ENCODE data around the gene FCSK.
"Not testable (repeated sequence)": the region's sequence is repeated elsewhere in the genome, so short reads cannot be mapped to it uniquely, and the experiment has no call there.

Gene FCSK

DNA sequence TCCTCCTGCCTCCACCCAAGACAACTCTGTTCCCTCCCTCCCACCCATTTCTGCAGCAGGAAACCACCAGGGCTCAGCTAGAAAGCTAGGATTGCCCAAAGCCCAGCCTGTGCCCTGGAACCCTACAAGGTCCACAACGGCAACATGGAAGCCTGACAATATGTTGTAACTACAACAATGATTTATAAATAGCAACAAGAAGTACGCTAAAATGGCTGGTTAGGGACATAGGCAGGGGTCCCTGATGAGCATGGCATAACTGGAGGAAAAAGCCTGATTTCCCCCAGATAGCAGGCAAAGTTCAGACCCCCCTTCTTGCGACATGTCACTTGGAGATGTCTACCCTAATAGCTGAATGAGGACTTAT lies 22.1 kb upstream of the FCSK start:
- no peak for DNase-seq

DNA sequence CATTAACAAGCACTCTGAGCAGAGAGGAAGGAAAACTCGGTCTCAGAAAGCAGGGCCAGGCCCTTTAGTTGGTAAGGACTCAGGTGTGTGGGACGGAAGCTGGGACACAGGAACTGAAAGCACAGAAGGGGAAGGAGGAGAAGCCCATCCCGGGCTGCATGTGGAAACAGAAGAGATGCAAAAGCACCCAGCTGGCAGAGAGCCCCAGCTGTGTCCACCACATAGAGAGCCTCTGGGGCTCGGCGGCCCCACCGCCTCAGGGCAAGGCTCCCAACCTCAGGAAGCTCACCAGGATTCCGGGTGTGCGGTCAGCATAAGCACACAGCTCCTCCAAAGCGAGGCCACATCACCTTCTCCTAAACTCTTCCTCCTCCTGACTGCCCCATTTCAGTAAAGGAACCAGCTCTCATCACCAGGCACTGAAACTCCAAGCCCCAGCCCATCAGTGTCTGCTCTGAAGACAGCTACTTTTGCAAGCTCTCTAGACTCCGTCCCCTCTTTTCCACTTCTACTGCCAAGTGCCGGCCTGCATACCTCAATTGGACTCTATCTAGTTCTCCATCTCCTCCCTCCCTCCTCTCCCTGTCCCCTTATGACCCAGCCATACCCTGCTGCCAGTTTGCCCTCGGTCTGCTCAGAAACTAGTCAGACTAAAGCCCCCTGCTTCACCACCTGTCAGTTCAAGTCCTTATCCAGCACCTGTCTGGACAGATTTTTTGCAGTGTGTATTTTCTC lies 21.5 kb upstream of the FCSK start:
- no peak for DNase-seq

DNA sequence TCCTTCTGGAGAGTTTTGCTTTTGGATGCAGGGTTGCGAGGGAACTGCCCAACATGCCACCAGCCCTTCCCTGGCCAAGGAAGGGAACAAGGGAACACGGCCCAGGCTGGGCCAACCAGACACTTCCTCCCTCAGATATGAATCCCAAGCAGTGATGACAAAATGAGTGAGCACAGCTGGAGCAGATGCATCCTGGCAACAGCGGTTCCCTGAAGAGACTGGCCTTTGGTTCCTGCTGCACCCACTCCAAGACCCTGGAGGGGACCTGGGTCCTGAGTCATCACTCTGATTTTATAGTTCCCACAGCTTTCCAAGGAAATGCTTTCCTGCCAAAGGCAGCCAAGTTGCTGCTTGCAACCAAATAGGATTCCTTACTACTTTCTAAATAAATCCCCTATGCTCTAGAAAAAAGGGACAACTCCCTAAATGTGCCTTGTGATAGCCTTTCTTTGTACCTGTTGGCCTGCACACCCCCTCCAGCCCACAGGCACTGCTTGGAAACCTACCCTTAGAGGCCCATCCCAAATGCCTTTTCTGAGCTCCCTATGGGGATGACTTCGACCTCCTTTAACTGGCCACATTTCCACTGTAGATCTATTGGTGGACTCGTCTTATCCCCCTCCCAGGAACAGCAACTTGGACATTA lies 20.8 kb upstream of the FCSK start:
- DNase-seq, result no peak

DNA sequence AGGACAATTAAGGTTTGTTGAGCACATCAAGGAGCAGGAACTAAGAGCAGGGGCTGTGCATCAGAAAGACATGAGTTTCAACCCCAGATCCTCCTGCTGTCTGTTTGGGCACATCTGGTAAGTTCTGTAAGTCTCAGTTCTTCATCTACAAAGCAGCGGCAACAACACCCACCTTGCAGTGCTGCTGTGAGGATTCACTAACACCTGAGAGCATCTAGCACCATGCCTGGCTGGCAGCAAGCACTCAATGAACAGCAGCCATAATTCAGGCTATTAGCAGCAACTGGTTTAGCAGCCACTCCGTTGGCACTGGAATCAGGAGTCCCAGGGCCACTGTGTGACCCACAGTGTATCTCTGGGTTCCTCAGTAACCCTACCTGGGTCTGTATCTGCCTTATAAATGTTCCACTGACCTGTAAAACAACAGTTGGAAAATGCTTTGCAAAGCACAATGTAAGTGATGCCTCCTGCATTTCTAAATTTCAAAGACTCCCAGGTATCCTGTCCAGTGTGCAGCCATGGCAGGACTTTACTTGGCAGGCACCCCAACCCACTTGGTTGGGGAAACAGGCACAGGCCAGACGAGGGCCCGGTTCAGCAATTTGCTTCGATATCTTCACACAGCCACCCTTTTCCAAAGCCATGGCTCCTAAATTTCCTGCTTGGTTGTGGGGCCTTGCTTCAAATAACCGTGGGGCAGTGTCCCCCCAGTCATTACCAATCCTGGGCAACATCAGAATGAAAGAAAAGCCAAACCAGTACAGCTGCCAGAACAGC lies 19.7 kb upstream of the FCSK start:
- DNase-seq, result no peak

DNA sequence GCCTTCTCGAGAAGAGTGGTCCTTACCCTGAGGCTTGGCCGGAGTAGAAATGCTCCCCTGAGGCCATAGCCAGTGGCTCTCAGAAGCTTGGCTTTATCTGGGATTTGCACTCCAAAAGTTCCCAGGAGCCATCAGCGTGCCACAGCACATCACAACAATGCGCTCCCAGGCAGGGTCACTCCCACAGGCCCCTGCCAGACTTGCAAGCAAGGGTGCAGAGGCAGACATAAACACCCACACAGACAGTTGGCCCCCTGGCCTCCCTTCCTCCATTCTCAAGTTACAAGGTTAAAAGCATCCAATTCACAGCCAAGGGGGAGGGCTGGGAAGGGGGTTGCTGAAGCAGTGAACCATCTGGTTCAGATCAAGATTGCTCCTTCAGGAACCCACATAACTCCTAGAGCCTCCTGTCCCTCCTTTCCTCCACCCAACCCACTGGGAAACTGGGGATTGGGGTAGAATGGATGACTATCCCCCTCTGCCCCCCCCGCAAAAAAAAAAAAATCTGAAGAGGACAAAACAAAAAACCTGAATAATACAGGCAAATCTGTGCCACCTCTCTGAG lies 17.3 kb upstream of the FCSK start:
- DNase-seq, result no peak

DNA sequence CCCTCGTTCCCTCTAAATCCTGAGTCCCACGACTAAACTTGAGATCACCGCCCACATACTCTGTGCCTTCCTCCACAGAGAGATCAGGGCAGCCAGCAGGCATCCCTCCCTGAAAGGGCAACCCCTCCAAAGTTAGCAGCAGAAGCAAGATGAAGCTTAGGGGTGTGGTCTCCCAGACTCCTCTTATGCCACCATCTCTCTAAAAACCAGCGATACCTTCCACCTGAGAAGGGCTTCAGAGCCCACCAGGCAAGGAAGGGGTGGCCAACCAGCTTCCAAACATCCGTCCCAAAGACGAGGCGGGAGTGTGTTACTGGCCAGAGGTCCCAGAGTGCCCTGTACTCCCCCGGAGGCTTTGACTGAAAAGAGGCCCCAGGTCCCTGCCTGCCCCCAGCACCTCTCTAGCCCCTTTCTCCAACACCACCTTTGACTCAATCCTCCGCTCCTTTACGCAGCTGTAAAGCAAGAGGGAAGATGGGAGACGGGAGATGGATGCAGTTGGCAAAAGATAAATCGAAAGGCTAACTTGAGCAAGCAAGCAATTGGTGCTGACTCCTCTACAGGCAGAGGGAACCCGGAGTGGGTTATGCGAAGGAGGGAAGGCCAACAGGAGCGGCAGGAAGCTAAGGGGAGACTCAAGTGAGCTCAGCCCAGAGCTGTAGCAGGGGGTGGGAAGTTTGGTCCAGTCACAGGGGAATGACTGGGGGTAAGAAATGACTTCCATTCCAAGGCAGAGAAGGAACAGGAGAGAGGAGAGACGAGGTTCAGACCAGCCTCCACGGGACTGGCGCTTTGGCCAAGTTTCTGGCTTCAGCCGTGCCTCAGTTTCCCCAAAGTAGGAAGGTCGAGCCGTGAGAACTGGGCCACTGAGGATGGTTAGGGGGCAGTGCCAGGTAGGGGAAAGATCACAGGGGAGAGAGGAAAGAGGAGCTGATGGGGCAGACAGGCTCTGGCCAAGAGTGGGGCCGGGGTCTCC lies 16.5 kb upstream of the FCSK start:
- no peak for DNase-seq

DNA sequence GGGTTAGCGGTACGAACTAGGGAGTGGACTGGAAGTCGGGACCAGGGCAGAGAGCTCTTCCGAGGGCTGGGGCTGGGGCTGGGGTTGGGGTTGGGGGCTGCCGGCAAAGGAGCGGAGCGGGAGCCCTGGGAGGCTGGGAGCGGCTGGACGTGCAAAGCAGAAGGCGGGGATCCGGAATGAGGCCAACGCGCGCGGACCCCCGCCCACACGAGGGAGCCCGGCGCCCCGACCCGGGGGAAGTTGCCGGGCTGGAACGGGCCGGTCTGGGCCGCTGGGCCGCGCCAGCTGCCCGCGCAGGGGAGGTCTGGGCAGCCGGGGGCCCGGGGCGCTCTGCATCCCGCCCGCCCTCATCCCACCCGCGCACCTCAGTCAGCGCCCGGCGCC lies 15.8 kb upstream of the FCSK start:
- no peak for DNase-seq

DNA sequence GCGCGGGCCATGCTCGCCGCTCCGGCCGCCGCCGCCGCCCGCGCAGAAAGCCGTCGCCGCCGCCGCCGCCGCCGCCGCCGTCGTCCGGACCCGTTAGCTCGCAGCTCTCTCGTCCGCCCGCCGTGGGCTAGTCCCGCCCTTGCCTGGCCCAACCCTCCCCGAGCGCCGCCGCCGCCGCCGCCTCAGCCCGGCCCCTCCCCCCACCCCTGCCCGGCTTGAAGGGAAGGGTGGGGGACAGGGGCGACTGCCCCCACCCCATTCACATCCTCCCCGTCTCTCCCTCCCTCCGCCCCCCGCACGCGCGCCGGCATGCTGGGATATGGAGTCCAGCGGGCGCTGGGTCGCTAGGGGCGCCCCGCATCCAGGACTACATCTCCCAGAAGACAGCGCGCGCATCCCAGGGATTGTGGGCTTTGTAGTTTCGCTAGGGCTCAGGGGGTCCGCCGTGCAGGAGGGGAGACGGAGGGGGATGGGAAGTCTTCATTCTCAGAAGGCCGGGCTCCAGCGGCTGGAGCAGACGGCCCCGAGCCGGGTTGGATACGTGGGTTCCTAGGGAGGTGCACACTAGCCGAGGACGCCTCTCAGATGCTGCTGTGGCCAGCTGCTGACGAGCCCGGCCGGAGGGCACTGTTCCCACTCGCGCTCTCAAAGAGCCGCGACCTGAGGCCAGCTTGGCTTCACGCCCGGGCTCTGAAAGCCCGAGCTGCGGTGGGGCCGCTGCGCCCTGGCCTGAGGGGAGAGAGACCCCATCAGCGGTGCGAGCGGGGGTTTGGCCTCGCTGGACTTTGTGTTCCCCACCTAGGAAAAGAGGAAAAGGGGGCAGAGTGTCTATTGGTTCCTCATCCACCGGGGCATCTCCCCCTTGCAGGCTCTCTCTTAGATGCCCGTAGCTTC lies 15.2 kb upstream of the FCSK start, which contains the start of gene ST3GAL2:
Gene ST3GAL2 (minus strand): TSS at position 132 of the 894 bp plus-strand sequence. CDS start 40,570 bp downstream, outside the sequence.
- peak; percentile 93 for DNase-seq

DNA sequence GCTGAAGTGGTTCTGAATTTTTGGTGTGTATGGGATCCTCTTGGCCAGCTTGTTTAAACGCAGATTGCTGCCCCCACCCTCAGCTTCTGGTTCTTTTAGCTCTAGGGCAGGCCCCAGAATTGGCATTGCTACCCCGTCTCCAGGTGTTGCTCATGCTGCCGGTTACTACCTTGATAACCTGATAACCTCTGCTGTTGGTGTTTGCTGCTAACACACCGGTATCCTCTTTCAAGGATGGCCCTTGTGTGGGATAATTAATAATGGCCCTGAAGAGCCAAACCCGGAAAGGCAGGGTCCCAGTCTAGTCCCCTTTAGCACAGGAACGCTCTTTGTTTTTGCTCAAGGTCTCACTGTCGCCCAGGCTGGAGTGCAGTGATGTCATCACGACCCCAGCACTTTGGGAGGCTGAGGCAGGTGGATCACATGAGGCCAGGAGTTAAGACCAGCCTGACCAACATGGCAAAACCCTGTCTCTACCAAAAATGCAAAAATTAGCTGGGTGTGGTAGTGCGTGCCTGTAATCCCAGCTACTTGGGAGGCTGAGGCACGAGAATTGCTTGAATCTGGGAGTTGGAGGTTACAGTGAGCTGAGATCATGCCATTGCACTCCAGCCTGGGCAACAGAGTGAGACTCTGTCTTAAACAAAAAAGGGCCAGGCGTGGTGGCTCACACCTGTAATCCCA lies 14.2 kb upstream of the FCSK start:
- no peak for DNase-seq

DNA sequence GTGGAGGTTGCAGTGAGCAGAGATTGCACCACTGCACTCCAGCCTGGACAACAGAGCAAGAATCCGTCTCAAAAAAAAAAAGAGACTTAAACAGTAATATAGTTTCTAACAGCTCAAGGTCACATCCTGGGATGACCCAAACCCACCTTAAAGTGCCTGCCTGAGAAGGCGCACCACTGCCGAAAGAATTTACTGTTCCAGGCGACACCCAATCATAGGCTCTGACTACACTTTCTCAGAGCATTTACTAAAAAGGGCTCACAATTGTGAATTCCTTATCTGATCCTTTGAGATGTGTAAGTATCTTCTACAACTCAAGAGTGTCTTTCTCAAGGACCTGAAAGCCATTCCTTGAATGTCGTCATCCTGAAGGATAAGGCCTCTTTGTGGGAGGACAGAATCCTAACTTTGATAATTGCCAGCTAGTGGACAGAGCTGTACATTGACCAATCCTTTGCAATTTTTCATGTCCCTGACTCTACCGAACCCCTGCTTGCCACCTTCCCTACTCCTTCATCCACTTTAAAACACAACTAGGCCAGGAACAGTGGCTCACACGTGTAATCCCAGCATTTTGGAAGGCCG lies 12.9 kb upstream of the FCSK start:
- no peak for DNase-seq

DNA sequence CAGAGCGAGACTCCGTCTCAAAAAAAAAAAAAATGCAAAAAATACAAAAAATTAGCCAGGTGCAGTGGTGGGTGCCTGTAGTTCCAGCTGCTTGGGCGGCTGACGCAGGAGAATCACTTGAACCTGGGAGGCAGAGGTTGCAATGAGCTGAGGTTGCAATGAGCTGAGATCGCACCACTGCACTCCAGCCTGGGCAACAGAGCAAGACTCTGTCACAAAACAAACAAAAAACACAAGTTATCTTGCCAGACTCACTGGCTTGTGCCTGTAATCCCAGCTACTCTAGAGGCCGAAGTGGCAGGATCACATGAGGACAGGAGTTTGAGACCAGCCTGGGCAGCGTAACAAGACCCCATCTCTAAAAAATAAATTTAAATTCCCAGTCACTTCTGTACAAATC lies 12.1 kb upstream of the FCSK start:
- DNase-seq, result no peak

DNA sequence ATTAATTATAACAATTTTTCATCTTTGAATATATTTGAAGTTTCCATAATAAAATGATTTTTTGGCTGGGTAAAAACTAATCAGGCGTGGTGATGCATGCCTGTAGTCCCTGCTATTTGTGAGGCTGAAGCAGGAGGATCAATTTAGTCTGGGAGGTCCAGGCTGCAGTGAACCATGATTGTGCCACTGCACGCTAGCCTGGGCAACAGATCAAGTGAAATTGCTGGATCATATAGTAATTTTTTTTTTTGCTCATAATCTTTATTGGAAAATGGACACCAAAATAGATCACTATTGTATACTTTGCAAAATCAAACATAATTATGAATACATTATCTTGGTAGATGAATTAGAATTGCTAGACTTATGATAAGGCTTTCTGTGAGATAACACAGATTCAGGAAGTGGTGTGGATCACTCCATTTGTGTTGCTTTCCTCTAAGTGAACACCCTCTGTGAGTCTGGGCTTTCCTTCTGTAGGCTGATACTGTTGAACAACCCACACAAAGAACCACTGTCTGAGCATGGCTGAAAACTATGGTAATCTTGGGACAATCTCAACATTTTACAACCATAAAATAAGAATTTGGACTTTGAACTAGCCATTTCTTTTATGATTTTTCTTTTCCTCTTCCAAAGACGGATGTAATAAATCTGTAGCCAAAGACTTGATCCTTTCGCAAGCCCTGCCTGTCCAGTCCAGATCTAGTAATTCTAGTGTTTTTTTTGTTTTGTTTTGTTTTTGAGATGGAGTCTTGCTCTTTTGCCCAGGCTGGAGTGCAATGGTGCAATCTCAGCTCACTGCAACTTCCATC lies 9.9 kb upstream of the FCSK start:
- no peak for DNase-seq

DNA sequence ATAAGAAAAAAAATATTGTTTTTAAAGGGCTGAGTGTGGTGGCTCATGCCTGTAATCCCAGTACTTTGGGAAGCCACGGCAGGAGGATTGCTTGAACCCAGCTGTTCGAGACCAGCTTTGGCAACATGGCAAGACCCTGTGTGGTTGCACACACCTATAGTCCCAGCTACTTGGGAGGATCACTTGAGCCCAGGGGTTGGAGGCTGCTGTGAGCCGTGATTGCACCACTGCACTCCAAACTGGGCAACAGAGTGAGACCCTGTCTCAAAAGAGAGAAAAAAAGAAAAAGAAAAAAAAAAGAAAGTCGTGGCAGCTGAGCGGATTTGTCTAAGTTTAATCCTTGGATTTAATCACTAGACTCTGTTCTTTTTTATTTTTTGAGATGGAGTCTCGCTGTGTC lies 6.3 kb upstream of the FCSK start:
- DNase-seq, result no peak

DNA sequence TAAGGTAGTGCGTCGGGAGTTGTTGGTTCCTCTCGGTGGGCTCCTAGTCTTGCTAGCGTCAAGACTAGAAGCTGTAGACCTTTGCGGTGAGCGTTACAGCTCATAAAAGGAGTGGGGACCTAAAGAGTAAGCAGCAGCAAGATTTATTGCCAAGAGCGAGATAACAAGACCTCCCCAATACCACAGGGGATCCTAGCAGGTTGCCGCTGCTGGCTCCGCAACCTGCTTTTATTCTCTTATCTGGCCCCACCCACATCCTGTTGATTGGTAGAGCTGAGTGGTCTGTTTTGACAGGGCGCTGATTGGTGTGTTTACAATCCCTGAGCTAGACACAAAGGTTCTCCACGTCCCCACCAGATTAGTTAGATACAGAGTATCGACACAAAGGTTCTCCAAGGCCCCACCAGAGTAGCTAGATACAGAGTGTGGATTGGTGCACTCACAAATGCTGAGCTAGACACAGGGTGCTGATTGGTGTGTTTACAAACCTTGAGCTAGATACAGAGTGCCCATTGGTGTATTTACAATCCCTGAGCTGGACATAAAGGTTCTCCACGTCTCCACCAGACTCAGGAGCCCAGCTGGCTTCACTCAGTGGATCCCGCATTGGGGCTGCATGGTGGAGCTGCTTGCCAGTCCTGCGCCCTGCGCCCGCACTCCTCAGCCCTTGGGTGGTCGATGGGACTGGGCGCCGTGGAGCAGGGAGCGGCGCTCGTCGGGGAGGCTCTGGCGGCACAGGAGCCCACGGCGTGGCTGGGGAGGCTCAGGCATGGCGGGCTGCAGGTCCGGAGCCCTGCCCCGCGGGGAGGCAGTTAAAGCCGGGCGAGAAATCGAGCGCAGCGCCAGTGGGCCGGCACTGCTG lies 4.0 kb upstream of the FCSK start:
- not testable (repeated sequence) for DNase-seq

DNA sequence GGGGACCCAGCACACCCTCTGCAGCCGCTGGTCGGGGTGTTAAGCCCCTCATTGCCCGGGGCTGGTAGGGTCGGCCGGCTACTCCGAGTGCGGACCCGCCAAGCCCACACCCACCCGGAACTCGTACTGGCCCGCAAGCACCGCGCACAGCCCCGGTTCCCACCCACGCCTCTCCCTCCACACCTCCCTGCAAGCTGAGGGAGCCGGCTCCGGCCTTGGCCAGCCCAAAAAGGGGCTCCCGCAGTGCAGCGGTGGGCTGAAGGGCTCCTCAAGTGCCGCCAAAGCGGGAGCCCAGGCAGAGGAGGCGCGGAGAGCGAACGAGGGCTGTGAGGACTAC lies 3.4 kb upstream of the FCSK start:
- DNase-seq, result not testable (repeated sequence)

DNA sequence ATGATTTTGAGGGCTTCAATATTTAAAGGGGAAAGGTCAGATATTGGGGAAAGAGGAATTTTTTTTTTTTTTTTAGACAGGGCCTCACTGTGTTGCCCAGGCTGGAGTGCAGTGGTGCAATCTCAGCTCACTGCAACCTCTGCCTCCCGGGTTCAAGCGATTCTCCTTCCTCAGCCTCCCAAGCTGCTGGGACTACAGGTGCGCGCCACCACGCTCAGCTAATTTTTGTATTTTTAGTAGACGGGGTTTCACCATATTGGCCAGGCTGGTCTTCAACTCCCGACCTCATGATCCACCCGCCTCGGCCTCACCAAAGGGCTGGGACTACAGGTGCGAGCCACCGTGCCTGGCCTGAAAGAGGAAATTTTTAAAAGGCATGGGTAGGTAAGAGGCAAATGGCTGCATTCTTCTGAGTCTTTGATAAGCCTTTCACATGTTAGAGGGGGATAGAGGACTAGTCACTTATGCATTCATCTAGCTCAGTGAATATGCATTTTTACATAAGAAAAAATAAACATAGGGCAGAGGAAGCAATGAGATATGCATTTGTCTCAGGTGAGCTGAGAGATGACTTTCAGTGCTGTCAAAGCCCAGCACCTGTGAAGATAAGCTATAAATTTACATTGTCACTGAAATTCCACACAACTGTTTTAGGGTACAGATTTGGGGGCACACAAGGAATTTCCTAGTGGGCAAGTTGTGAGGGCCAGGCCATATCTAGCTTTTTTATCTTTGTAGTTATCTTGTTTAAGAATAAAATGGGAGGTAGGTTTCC lies 1.1 kb upstream of the FCSK start:
- no peak for DNase-seq

DNA sequence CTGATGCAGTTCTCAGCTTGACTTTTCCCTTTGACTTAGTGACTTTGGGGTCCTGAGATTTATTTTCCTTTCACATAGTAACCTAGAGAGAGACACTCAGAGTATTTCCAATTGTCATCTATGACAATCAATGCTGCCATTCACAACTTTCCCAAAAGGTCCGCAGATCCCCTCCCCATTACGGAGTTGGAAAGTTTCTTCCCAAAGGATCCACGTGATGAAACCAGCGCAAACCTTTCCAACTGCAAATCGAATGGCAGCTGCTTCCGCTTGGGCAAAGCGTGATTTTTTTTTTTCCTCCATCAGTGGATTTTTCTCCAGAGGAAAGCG lies 538 bp upstream of the FCSK start:
- no peak for DNase-seq

DNA sequence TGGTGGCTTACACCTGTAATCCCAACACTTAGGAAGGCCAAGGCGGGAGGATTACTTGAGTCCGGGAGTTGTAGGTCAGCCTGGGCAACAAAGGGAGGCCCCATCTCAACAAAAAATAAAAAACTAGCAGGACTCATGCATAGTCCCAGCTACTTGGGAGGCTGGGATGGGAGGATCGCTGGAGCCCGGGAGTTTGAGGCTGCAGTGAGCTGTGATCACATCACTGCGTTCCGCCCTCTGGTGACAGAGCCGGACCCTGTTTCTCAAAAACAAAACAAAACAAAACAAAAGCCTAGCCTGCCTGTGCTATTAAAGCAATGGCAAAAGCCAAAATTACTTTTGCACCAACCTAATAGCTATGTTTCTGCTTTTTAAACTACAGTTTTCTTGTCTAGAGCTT lies 1.5 kb downstream of the FCSK start:
- DNase-seq, result no peak

Data from activated effector memory CD4-positive, alpha-beta T cell treated with Interleukin-2 at 50 U/mL for 16 hours (primary cell).